Spleen (tissue), 11 donors: Measurements from ENCODE around the gene PARVB. TPM values are rescaled to one million over a fixed set of nuclear protein-coding genes. Genes with fewer than 3 reads are reported as not detected.
A peak's percentile ranks its signal among the peaks of the same experiment; 100 is the strongest.
"Not testable (repeated sequence)": the region's sequence is repeated elsewhere in the genome, so short reads cannot be mapped to it uniquely, and the experiment has no call there.

Experiments
- DNase-seq: peaks from one replicate; pipeline ENCODE4 v3.0.0-alpha.2; 2020
- H3K27ac ChIP-seq, 8 donors: fragments of 200-600 bp; sonication (generic) in 7 of 8; 1 replicate in 4 of 8; 2 replicates in 4 of 8; pipeline versions ENCODE4 v1.5.0 to v1.8.0; 2016 to 2021; ENCODE audit warnings: inconsistent platforms in 4 of 8, mild to moderate bottlenecking in 4 of 8, moderate library complexity in 1 of 8
- H3K27me3 ChIP-seq, 7 donors: fragments of 200-600 bp; sonication (generic) in 6 of 7; replicated peaks in 1 of 7; 1 replicate in 4 of 7; 2 replicates in 3 of 7; pipeline versions ENCODE4 v1.5.0 to v1.8.0; 2016 to 2021; ENCODE audit warnings: inconsistent platforms in 3 of 7, mild to moderate bottlenecking in 1 of 7
- H3K36me3 ChIP-seq, 6 donors: fragments of 200-600 bp; sonication (generic) in 5 of 6; 1 replicate in 4 of 6; 2 replicates in 2 of 6; pipeline versions ENCODE4 v1.5.0 to v1.8.0; 2016 to 2021; ENCODE audit warnings: inconsistent platforms in 2 of 6
- H3K4me1 ChIP-seq, 6 donors: fragments of 200-600 bp; sonication (generic) in 5 of 6; 1 replicate in 3 of 6; 2 replicates in 3 of 6; pipeline versions ENCODE4 v1.5.0 to v1.8.0; 2016 to 2021; ENCODE audit warnings: inconsistent platforms in 3 of 6
- H3K4me3 ChIP-seq, 8 donors: fragments of 200-600 bp; sonication (generic) in 7 of 8; 1 replicate in 4 of 8; 2 replicates in 4 of 8; pipeline versions ENCODE4 v1.5.0 to v1.8.0; 2016 to 2021; ENCODE audit warnings: inconsistent platforms in 4 of 8, mild to moderate bottlenecking in 4 of 8, moderate library complexity in 2 of 8
- H3K9me3 ChIP-seq, 8 donors: fragments of 200-600 bp; sonication (generic) in 7 of 8; 1 replicate in 4 of 8; 2 replicates in 4 of 8; pipeline versions ENCODE4 v1.5.0 to v1.8.0; 2016 to 2021; ENCODE audit warnings: inconsistent platforms in 4 of 8
- POLR2A ChIP-seq, 3 donors: fragments of 450-650 bp; IDR thresholded peaks; one replicate each; pipeline ENCODE4 v1.5.1; 2017; ENCODE audit warnings: antibody characterized with exemption in 3 of 3, mild to moderate bottlenecking in 1 of 3
- POLR2AphosphoS5 ChIP-seq, 3 donors: sonication (generic); formaldehyde crosslinking; IDR thresholded peaks; one replicate each; pipeline ENCODE4 v1.5.1; 2017; ENCODE audit warnings: antibody characterized with exemption in 3 of 3
- WGBS, 5 donors: extraction: QIAGEN DNeasy Blood & Tissue Kit in 3 of 5; methylation state at CpG; one replicate each; pipeline versions ENCODE4 v1.1.5 to v1.1.7; 2013 to 2018; 5-methylcytosine and 5-hydroxymethylcytosine counted together
- intact Hi-C: fragments of 100-400 bp; cut with DNase I; formaldehyde crosslinking; loops from one replicate; pipeline ENCODE4 v1.15.0; 2023; ENCODE audit warnings: low total_unique reads
- polyA plus RNA-seq, 3 donors: library from polyadenylated mRNA; stranded (reverse); fragments of 200-250 nt; gene quantifications; one replicate each; pipeline ENCODE4 v1.2.1, GENCODE V29; 2013
- total RNA-seq, 7 donors: library from RNA; depleted of rRNA in 3 of 7; stranded (reverse); fragments of >200 nt in 3 of 7; fragmentation: NEBNext Ultra II Directional in 4 of 7; extraction: Animal tissue kit (Norgen Biotek cat#: 25700) in 4 of 7; gene quantifications; one replicate each; pipeline versions ENCODE4 v1.1.0 to v1.2.1, GENCODE V29; 2016 to 2021
- TF ChIP-seq, protein P1 (sequence below), 11 experiments: fragments of 200-600 bp in 7 of 11; fragments of 450-650 bp in 4 of 11; sonication (generic) in 4 of 11; IDR thresholded peaks in 8 of 11; conservative IDR thresholded peaks in 3 of 11; 1 replicate in 7 of 11; 2 replicates in 4 of 11; pipeline versions ENCODE4 v1.4.0 to v1.8.0; 2016 to 2021; ENCODE audit warnings: antibody characterized with exemption in 11 of 11, inconsistent platforms in 4 of 11, mild to moderate bottlenecking in 1 of 11
- donor health status: healthy with polysubstance abuse.
- donor health status: DM: no; HTN: no; CAD: no; lungs with moderate emphysema.
- donor health status: DM: no; HTN: no; CAD: no.
- donor health status: Bipolar disorder and iron deficiency.
- donor health status: healthy.
- donor health status: DM: no; HTN: no; CAD: no.
- donor health status: DM: yes; HTN: yes; CAD: no.

Gene PARVB
- total and polyA plus RNA-seq, 10 donors, result 24.0 to 61.9 (median 46.5) TPM

DNA sequence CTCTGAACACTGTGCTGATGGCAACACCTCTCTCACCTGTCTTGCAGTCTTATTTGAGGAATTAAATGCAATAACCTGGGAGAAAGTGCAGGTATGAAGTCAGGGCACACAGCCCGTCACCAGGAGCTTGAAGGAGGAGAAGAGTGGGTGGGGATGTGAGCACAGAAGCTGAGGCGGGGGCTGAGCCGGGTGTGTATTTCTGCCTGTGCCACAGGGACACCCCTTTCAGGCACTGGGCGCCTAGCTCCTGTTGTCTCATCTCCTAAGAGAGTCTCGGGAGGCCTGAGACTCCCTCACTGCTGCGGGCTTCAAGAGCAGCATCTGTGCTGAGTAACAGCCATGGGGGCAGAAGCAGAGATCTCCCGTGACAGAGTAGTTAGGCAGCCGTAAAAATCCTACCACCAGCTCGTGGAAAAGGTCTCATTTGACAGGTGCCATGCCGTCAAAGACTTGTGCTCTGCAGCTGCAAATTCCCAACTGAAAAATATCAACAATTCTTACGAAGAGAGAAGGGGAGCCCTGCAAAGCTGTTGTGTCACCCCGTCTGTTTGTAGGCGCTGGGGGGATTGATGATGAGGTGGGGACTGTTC lies 26.8 kb downstream of the PARVB start:
- Histone ChIP-seq H3K9me3 (no peaks in the 10 kb centered on the region), H3K4me1 (peaks cover 14 to 54% (median 42%) of the 10 kb centered on the region in 6 donors), H3K4me3 (no peak overlapping the region), H3K27ac (peak overlapping the region in 2 of 8 donors; percentile 18 to 26), H3K27me3 (no peaks in the 10 kb centered on the region), H3K36me3 (peaks cover 0 to 16% (median 0%) of the 10 kb centered on the region in 6 donors)
- intact Hi-C loops, result no loop called here
- TF ChIP-seq POLR2A (IDR thresholded peaks at IDR 0.05), result no peak
- TF ChIP-seq POLR2AphosphoS5 (IDR thresholded peaks at IDR 0.05), result no peak
- TF ChIP-seq, protein P1, sequence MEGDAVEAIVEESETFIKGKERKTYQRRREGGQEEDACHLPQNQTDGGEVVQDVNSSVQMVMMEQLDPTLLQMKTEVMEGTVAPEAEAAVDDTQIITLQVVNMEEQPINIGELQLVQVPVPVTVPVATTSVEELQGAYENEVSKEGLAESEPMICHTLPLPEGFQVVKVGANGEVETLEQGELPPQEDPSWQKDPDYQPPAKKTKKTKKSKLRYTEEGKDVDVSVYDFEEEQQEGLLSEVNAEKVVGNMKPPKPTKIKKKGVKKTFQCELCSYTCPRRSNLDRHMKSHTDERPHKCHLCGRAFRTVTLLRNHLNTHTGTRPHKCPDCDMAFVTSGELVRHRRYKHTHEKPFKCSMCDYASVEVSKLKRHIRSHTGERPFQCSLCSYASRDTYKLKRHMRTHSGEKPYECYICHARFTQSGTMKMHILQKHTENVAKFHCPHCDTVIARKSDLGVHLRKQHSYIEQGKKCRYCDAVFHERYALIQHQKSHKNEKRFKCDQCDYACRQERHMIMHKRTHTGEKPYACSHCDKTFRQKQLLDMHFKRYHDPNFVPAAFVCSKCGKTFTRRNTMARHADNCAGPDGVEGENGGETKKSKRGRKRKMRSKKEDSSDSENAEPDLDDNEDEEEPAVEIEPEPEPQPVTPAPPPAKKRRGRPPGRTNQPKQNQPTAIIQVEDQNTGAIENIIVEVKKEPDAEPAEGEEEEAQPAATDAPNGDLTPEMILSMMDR (IDR thresholded peaks at IDR 0.05 in 8 of 11, conservative IDR thresholded peaks at IDR 0.05 in 3 of 11), result no peak
- WGBS, 5 donors, result 69 to 78% (median 71%) methylated on average over 13 of the region's 13 CpGs
- DNase-seq, result no peak

DNA sequence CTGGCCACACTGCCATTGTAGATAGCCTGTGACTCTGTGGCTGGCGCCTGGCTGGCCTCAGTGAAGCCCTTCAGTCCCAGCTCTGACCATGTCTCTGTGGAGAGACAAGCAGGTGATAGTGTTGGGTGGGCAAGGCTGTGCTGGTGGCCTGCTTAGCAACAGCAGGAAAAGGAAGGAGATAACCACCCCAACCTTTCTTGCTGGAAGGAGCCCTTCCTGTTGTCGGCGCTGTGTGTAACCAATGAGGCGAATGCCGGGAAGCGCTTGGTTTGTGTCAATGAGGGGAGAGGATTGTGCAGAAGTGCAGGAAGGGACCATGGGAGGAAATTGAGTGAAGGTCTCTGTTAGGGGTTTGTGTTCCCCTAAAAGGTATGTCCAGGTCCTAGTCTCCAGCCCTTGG lies 27.3 kb downstream of the PARVB start:
- intact Hi-C loops, result no loop called here
- TF ChIP-seq POLR2AphosphoS5 (IDR thresholded peaks at IDR 0.05), result peak in 1 of 3 donors; percentile 17
- no peak for TF ChIP-seq POLR2A (IDR thresholded peaks at IDR 0.05)
- Histone ChIP-seq H3K9me3 (no peaks in the 10 kb centered on the region), H3K36me3 (peaks cover 0 to 12% (median 0%) of the 10 kb centered on the region in 6 donors), H3K4me1 (peaks cover 14 to 54% (median 42%) of the 10 kb centered on the region in 6 donors), H3K27ac (peak overlapping the region in 2 of 8 donors; percentile 18 to 26), H3K27me3 (no peaks in the 10 kb centered on the region), H3K4me3 (no peak overlapping the region)
- DNase-seq, result no peak
- 41 to 67% (median 50%) methylated on average over 6 of the region's 6 CpGs for WGBS, 5 donors

DNA sequence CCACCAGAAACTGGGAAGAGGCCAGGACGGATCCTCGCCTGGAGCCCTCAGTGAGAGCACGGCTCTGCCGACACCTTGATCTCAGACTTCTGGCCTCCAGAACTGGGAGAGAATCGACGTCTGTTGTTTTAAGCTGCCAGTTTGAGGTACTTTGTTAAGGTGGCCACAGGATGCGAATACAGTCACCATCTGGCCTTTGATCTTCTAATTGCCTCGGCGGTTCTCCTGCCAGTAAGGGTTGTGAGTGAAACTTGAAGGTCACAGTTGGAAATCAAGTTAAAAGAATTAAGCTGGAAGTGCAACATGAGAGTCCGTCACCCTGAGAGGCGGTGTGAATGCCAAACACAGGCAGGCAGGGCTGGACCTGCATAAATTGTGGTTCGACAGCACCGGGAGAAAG lies 27.9 kb downstream of the PARVB start:
- Histone ChIP-seq H3K36me3 (peaks cover 0 to 11% (median 0%) of the 10 kb centered on the region in 6 donors), H3K27ac (peak overlapping the region in 1 of 8 donors; percentile 18), H3K9me3 (no peaks in the 10 kb centered on the region), H3K27me3 (no peaks in the 10 kb centered on the region), H3K4me3 (no peak overlapping the region), H3K4me1 (peaks cover 14 to 50% (median 42%) of the 10 kb centered on the region in 6 donors)
- intact Hi-C loops, result no loop called here
- TF ChIP-seq, protein P1 (IDR thresholded peaks at IDR 0.05 in 8 of 11, conservative IDR thresholded peaks at IDR 0.05 in 3 of 11), result no peak
- TF ChIP-seq POLR2A (IDR thresholded peaks at IDR 0.05), result no peak
- no peak for TF ChIP-seq POLR2AphosphoS5 (IDR thresholded peaks at IDR 0.05)
- no peak for DNase-seq
- 76 to 87% (median 84%) methylated on average over 13 of the region's 13 CpGs for WGBS, 5 donors

DNA sequence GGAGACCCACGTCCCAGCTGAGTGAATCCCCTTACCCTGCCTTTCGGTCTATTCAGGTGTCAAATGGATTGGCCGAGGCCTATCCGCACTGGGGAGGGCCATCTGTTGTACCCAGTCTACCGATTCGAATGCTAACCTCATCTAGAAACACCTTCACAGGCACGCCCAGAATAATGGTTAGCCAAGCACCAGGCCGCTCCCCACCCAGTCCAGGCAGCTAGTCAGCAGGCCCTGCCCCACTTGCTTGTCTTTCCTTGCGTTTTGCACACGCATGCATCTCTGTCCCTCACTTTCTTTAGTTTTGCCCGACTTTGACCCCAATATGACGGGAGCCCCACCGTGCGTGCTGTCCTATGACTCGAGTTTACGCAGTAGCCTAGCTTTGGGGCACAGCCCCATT lies 31.7 kb downstream of the PARVB start:
- peaks cover 0 to 23% (median 12%) of the 10 kb centered on the region in 6 donors for H3K4me1 ChIP-seq
- intact Hi-C loops, result no loop called here
- no peak overlapping the region for H3K27ac ChIP-seq
- H3K4me3 ChIP-seq, result no peak overlapping the region
- WGBS, 5 donors, result 91 to 96% (median 94%) methylated on average over 16 of the region's 16 CpGs
- TF ChIP-seq POLR2AphosphoS5 (IDR thresholded peaks at IDR 0.05), result no peak
- TF ChIP-seq POLR2A (IDR thresholded peaks at IDR 0.05), result no peak
- TF ChIP-seq, protein P1 (IDR thresholded peaks at IDR 0.05 in 8 of 11, conservative IDR thresholded peaks at IDR 0.05 in 3 of 11), result no peak
- peaks cover 0 to 28% (median 0%) of the 10 kb centered on the region in 6 donors for H3K36me3 ChIP-seq
- H3K9me3 ChIP-seq, result peaks cover 0 to 11% (median 9%) of the 10 kb centered on the region in 8 donors
- no peak for DNase-seq
- H3K27me3 ChIP-seq, result no peaks in the 10 kb centered on the region

DNA sequence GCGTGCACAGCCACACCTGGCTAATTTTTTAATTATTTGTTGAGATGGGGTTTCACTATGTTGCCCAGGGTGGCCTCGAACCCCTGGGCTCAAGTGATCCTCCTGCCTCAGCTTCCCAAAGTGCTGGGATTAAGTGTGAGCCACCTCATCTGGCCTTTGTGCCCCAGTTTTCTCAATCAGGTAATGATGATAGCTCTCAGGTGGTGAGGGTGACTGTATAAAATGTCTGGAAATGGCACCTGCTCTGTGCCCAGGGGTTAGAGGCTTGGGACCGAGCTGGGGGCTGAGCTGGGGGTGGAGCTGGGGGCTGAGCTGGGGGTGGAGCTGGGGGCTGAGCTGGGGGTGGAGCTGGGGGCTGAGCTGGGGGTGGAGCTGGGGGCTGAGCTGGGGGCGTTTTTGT lies 32.5 kb downstream of the PARVB start:
- WGBS, 5 donors, result 55 to 71% (median 66%) methylated on average over 4 of the region's 4 CpGs
- H3K27ac ChIP-seq, H3K27me3 ChIP-seq, DNase-seq, intact Hi-C loops, H3K4me3 ChIP-seq: not testable (repeated sequence)
- peaks cover 0 to 13% (median 10%) of the 10 kb centered on the region in 8 donors for H3K9me3 ChIP-seq
- peaks cover 0 to 28% (median 0%) of the 10 kb centered on the region in 6 donors for H3K36me3 ChIP-seq
- peaks cover 0 to 15% (median 6%) of the 10 kb centered on the region in 6 donors for H3K4me1 ChIP-seq
